Measurements from ENCODE around the gene USB1.

DNA sequence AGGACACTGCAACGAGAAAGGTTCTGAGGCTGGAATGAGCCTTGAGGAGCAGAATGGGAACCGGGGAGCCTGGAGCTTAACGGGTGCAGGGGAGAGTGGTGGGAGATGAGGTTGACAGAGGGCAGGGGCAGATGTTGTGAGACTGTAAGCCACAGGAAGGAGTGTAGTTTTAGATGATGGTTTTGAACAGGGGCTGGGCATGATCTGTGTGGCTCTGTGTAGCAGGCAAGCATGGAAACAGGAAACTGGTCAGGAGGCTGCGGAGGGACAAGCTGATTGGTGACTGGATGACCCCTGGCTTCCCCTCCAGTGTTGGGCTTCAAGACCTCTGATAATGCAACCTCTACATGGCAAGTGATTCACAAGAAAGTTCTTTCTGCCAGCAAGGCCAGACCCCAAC, 28.9 kb upstream of the USB1 start:
- TF ChIP-seq, protein P1, sequence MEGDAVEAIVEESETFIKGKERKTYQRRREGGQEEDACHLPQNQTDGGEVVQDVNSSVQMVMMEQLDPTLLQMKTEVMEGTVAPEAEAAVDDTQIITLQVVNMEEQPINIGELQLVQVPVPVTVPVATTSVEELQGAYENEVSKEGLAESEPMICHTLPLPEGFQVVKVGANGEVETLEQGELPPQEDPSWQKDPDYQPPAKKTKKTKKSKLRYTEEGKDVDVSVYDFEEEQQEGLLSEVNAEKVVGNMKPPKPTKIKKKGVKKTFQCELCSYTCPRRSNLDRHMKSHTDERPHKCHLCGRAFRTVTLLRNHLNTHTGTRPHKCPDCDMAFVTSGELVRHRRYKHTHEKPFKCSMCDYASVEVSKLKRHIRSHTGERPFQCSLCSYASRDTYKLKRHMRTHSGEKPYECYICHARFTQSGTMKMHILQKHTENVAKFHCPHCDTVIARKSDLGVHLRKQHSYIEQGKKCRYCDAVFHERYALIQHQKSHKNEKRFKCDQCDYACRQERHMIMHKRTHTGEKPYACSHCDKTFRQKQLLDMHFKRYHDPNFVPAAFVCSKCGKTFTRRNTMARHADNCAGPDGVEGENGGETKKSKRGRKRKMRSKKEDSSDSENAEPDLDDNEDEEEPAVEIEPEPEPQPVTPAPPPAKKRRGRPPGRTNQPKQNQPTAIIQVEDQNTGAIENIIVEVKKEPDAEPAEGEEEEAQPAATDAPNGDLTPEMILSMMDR (conservative IDR thresholded peaks at IDR 0.05) = no peak
- no peak for TF ChIP-seq EZH2 (IDR thresholded peaks at IDR 0.05; ENCODE audit: low read depth)
